Right forelimb (tissue), 1 donor: ENCODE measurements around the gene MAGI2.

Experiments used
- DNase-seq: peaks from one replicate; pipeline ENCODE4 v3.0.0-alpha.2; 2018

Gene MAGI2

DNA sequence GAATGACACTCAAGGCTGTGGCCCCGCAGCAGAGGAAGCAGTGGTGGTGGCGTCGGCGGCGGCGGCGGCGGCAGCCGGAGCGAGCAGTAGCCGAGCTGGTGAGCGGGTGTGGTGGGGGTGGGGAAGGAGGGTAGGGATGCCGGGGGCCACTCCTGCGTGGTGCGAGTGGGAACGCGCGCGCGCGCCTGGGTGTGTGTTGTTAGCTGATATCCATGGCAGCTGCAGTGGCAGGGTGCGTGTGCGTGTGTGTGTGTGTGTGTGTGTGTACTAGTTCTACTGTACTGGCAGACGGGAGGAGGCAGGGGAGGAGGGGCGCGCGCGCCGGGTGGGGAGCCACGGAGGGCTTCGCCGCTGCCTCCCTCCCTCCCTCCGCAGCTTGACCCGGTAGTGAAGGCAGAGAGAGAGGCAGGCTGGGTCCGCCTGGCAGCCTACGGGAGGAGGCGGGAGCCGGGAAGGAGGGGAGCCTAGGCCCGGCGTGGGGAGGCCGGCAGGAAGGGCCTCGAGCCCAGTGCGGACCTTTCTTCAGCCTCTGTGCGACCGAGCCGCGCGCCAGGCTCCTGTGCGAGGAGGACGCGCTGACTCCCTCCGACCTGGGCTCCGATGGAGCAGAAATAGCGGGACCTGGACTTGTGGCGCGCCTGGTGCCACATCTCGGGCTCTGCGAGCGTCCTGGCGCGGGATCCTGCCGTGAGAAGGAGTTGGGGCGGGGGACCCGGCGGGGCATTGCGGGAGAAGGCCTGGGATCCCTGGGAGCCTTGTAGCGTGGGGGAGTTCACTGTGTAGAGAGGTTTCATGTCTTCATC is at the start of gene MAGI2:
MAGI2 (minus strand) TSS at position 110 of the 803 bp plus-strand sequence. CDS start 347 bp downstream, outside the sequence.
- DNase-seq = peak; percentile 91

DNA sequence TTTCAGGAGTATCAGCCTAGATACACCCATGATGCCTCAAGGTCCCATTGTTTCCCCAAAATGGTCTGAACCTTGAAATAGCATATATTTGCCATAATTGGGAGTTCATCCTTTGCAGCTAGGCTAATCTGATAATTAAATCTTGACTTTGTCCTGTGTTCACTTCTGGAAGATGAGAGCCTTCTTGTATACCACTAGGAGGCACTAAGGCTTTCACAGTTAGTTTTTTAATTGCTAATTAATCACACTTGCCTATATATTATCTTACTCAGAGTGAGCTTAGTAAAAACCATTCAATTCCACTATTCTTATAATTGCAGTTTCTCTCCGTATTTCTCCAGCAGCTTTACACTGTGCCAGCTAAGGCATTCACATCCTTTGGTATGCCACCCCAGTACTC is 48.7 kb upstream of the MAGI2 start:
- no peak for DNase-seq

DNA sequence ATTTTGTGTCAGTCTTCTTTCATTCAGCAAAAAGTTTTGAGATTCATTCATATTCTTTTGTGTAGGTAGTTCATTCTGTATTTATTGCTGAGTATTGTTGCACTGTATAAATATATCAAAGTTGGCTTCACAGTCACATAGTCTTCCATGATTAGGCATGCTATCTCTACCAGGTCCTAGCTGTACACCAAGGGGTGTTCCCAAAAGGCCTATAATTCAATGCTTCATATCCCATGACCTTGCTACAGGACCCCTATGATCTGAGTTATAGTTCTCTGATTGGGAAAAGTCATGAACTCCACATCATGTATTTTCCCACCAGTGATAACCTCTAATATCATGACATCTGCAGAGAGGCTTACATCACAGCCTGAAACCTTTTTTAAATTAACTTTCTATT is 47.3 kb upstream of the MAGI2 start:
- no peak for DNase-seq

DNA sequence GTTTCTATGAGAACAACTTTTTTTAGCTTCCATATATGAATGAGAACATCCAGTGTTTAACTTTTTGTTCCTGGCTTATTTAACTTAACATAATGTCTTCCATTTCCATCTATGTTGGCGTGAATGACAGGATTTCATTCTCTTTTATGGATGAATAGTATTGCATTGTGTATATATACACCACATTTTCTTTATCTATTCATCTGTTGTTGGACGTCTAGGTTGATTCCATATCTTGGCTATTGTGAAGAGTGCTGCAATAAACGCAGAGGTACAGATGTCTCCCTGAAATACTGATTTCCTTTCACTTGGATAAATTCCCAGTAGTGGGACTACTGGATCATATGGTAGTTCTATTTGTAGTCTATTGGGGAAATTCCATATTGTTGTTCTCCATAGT is 44.3 kb upstream of the MAGI2 start:
- DNase-seq = no peak

DNA sequence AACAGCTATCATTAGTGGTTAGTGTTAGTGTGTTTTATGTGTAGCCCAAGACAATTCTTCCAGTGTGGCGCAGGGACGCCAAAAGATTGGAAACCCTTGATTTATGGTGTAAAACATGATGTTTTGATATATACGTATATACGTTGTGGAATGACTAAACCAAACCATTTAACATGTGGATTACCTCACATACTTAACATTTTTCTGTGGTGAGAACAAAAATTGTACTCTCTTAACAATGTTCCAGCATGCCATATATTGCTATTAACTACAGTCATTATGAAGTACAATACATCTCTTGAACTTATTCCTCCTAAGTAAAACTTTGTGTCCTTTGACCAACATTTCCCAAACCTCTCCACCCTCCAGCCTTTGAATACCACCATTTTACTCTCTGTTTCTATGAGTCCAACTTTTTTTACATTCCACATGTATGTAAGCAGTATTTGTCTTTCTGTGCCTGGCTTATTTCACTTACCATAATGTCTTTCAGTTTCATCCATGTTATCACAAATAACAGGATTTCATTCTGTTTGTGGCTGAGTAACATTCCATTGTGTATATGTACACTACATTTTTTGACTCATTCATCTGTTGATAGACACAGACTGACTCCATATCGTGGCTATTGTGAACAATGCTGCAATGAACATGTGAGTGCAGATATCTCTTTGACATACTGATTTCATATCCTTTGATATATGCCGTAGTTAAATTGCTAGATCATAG is 42.2 kb upstream of the MAGI2 start:
- no peak for DNase-seq

DNA sequence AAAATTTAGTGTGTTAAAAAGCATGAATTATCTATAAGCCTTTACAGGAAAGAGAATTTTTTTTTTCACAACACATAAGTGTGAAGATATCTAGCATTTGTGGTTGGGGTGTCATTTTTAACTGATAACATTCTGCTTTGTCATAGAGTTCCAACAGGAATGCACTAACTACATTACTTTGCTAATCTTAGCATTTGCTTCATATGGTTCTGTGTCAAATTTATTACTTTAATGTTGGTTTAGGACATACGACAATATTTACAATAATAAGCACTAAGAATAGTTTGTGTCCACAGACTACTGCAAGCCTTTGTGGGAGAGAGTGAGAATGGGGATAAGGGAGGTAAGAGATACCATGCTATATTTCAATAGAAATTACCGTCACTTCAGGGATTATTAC is 40.6 kb upstream of the MAGI2 start:
- no peak for DNase-seq

DNA sequence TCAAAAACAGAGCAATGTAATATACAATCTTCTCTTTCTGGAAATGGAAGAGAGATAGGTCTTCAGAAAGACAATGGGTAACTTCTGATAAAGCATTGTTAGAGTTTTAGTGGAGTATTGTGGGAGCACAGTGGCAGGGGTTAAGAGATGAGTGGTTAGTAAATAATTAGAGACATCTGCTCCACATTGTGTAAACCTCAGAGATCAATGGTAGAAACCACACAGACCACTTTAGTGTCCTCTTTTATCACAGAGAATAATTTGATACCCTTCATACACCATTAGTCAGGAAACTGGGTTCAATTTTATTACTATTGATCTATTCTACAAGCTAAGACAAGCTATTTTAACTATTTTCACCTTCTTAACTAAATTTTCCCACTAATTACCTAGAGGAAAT is 35.9 kb upstream of the MAGI2 start:
- no peak for DNase-seq

DNA sequence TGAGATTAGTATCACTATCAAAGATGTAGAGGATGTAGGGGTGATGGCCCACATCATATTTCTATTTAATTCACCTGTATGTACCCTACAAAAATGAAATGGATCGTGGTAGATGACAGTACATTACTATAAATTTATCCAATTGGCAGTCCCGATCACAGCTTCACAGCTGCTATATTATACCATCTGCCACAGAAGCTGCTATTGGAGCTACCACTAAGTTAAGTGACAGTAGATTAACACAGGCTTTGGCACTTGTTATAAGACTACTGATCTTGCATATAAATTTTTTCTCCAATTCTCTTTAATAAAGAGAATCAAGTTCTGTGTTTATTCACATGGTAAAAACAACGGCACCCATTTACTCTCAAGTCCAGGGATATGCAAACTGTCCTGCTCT is 24.9 kb upstream of the MAGI2 start:
- no peak for DNase-seq

DNA sequence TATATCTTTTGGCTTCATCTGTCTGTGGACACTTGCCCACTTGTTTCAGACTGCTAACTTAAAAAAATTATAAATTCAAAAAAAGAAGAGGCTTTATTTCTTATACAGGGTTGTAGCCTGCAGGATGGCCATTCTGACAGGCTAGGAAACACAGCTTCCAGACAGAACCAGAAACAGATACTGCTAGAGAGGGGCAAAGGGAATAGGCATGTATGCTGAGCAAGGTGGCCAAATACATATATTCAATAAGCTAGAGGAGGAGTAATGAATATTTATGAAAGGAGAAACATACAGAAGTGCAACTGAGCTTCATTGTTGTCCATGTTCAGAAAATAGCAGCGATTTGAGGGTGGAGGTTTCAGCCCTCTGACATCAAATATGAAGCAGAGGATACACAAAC is 22.0 kb upstream of the MAGI2 start:
- no peak for DNase-seq

DNA sequence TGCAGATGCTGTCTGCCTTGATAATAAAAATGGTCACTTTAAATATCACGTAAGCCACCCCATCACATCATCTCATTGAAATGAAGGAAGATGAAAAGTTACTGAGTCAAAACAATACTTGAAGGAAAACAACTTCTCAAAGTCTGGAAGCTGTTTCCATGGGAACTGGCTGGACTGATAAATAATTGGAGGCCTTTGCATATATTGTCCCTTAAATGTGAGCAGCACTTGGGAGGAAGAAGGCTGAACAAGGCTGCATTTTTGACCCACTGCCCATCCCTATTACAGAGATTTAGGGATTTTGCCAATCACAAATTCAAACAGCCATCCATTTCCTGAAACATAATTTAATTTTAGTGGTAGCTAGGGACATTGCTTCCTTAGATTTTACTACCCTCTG is 18.2 kb upstream of the MAGI2 start:
- DNase-seq = no peak

DNA sequence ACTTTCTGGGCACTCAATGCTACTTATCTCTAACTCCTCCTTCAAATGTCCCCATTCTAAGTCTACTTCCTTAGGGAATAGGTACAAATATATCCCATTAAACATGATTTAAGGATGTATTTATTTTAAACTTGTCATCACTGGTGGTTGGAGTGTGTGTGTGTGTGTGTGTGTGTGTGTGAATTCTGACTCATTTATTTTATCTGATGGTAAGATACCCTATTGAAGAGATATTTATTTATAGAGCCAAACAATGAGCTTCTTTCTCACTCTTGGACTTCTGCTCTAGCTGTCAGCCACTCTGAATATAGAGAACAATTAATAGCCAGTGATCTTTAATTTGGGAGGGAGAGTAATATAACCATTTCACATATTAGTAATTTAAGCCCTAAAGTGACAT is 17.8 kb upstream of the MAGI2 start:
- no peak for DNase-seq

DNA sequence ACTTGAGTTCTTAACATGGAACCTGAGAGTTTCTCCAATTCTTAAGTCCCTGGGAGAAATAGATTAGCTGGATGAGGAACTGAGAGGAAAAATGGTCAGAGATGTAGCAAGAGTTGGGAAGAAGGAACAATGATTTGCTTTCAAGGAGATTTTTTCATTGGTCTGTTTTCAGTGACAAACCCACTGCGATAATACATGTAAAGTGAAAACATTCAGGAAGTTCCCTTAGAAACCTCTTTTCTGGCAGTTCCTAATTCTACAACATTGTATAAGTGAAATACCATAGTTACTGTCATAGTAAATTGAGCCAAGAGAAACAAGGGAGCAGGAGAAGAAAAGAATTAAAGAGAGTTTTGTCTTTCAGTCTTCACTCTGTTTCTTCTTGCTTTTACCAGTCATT is 12.1 kb upstream of the MAGI2 start:
- DNase-seq = no peak

DNA sequence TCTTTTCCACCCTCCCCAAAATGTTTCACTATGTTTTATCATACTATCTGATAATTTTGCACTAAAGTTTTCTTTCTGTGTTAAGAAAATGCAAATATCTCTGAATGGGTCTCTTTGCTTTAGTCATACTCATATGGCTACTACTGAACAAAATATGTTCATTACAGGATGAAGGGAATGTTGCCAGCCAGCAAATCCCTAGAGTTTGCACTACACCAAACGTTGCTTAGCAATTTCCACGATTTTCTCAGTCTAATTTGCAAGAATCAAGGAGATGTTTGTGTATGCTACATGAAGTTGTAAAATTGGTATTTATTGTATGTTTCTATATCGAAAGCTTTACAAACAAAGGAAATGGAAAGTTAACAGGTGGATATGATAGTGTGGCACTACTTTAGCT is 10.6 kb upstream of the MAGI2 start:
- no peak for DNase-seq

DNA sequence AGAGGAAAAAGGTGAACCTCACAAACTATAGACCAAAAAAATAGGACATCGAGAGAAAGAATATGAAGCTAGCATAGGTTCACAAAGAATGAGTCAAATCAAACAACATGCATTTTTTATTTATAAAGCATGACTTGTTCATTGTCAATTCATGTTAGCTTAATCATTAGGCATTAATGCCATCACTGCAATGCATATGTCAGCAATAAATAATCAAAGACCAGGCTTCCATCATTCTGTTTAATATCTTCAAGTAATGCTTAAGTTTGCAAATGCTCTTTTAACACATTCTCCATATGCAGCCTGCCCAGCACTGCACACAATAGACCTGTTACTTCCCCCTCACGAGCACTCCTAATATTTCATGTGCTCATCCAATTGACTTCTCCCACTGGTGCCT is 8.9 kb upstream of the MAGI2 start:
- no peak for DNase-seq

DNA sequence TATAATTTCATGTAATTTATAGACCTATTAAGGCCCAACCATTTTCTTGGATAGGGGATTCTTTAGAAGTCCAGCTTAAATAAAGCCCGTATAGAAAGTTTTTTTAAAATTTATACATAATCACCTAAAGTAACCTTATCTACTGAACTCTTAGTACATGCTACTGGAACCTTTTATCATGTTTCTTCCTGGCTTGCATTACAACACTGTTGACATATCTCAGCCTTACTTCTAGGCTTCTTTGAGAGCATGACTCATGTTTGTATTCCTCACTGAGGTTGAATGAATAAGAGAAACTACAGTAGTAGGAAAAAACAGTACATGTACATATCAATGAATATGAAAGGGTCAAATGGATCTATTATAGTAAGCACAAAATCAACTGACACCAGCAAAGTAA is 8.2 kb upstream of the MAGI2 start:
- DNase-seq = no peak

DNA sequence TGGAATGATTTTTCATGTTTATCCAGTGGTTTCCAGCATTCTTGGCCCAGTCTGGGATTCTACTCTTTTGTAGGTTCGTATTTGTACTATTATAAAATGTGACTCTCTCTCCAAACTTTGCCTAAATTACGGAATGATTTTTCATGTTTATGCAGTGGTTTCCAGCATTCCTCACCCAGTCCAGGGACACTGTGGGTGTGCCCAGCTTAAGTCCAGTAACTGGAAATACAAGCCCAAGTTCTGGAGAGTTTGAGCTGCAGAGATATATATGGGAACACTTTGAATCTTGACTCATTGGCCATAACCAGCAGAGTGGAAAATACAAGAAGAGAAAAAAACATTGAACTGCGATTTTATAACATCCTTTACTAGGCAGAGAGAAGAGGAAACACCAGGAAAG is 5.9 kb upstream of the MAGI2 start:
- no peak for DNase-seq

DNA sequence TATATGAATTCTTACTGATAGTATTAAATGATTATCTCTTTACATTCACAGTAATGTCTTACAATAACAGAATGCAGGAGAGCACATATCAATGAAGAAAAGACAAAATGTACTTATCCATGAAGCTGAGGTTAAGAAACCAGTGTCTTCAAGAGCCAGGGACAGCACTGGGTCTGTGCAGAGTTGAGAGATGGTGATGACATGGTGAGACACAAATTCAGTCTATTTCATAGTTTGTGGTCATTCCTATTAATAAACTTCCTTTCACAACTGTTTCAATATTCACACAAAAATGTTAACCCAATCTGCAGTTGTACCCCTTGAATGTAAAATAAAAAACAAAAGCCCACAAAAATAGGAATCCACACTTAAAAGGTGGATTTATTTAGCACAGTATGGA is 5.3 kb upstream of the MAGI2 start:
- DNase-seq = no peak

DNA sequence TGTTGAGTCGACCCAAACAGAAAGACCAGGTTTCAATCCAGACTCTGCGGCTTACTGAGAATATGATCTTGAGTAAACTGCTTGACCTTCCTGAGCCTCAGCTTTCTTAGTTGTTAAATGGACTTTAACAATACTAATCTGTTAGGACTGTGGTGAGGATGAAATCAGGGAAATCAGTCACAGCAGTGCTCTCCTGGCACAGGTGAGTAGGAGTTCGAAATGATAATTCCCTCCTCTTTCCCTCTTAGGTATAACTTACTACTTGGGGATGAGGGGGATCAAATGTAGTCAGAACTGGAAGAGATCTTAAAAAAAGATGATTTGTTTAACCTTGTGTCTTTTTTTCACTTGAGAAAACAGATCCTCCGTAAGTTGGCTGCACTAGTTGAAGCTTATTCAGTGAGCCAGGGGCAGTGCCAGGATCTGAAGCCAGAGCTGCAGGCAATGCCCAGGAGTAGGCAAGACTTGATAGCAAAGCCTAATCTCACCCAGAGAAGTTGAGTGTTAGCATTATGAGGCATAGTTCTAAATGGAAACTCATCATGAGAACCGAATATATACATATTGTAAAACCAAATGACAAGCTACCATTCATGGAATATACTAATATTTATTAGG is 1.8 kb upstream of the MAGI2 start:
- no peak for DNase-seq

DNA sequence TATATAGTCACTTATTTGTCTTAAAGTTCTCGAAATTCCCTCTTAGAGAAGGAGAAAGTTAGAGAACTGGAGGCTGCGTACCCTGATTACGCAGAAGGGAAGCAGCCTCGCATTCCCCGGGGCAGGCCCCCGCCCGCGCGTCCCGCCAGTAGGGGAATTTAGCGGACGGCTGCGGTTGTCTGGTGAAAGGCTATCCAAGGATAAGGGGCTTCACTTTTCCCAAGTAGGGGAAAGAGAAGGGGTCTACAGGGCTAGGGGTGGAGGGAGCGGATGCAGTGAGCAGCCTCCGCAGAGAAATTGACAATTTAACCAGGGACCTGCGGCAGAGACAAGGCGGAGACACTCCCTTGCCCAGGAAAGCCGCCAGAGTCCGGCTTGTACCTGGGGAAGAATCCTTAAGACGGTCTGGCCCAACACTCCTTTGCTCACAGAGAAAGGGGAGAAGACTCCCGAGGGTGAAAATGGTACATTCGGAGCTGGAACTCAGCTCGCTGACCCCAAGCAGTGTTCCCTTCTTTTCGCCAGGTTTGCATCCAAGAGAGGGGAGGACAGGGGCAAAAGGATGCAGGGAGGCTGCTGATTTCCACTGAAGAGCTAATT is 994 bp upstream of the MAGI2 start:
- DNase-seq = no peak

DNA sequence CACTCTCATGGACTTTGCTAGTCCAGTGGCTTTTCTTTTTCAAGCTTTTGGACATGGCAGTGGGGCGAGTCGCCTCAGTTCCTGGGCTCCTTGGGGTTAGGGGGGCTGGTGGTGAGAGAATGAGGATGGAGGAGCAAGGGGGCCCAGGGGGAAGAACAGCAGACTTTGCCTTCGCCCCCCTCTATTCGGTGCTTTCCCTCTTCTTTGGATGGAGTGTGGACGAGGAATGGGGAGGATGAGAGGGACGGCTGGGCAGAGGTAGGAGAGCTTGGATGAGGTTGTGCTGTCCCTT is 255 bp downstream of the MAGI2 start:
- DNase-seq = no peak

DNA sequence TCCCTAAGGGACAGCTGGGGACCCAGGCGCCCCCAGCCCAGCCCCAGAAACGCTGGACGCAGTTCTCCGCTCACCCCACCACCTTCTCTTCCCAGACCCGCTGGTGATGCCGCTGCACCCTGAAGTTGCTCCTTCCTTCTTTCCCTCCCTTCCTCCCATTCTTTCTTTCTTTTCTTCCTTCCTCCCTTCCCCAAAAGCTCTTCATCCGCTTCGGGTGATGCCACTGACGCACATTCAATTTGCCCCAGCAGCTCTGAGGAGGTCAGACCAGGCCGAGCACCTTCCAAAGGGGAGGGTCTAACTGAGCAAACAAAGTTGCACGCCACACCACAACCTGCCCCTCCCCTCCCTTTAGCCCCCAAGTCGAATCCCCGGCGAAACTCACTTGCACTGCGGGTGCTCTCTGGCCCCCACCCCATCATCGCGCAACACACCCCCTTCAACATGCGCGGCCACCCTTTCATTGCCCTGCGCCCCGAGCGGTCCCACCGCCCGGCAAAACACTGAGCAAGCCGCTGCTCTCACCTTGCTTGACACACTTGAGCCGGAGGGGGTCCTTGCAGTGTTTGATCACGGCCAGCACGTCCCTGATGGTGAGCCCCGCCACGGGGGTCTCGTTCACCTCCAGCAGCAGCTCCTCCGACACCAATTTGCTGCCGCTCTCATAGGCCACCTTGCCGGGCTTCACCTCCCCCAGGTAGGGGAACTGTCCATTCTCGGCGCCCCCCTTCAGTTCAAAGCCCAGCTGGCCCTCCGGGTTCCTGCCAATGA is 787 bp downstream of the MAGI2 start:
- peak; percentile 64 for DNase-seq

DNA sequence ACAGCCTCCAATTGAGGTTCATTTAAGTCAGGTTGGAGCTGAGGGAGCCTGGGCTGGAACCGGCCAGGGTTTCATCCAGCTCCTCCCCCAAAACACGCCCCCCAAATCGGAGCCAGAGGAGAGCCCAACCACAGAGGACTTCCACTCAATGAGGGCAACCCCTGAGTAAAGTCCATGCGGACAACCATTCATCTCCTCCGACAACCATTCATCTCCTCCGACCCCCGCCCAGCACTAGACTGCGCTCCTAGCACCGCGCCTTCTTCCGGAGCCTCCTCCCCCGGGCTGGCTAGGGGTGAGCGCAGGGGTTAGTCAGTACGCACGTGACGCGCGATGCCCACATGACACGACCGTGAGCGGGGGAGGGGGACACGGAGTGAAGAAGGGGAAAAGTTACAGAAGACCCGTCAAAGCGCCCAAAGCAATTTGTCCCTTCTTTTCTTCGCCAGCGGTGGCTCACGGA is 1.4 kb downstream of the MAGI2 start:
- DNase-seq = peak; percentile 85

DNA sequence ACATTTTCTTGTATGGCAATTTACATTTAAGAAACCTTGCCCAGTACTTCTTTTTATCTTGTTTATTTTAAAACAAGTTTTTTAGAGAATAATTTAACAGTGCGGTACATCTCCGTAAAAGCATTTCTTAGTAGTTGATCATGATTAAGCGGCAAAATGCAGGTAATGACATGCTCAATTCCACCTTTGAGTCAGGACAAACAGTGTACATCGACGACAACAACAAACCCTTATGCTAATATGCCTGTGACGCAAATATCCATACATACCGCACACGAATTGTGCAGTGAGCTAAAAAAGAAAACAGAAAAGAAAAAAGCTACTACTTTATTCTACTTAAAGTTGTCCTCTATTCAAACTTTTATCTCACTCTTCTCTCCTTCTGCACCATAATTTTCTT is 1.9 kb downstream of the MAGI2 start:
- no peak for DNase-seq
